HG03135 (cell line): Measurements from ENCODE around the gene PGA3.
"Not testable (repeated sequence)": the region's sequence is repeated elsewhere in the genome, so short reads cannot be mapped to it uniquely, and the experiment has no call there.

ENCODE experiments used
- ATAC-seq: cut with Tn5 transposase; IDR thresholded peaks from one replicate; pipeline ENCODE4 v1.9.1; 2021; ENCODE audit warnings: mild to moderate bottlenecking, moderate library complexity; ENCODE audit not compliant: unreplicated experiment

Gene PGA3

GRCh38 chr11:61170566-61170965, 32.7 kb upstream of the PGA3 start:
- ATAC-seq, result no peak

GRCh38 chr11:61171907-61172306, 31.4 kb upstream of the PGA3 start:
- ATAC-seq, result no peak

GRCh38 chr11:61172356-61172755, 31.0 kb upstream of the PGA3 start:
- ATAC-seq, result no peak

DNA sequence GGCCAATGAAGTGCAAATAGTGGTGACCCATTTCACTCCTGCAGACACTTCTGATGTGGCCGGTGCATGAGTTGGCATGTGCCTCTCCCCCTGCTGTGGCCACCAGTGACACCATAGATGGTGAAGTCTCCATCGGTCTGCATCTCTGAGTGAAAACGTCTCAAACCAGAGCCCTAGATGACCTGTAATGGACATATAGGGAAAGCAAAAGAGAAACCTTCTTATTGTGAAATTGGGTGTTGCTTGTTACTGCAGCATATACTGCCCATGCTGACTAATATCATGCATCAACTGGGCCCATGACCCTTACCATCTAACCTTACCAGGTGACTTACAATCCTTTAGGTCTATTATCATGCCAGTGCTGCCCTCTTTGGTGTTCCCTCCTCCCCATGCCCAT, 30.4 kb upstream of the PGA3 start:
- no peak for ATAC-seq

- no peak for ATAC-seq
Observed at GRCh38 chr11:61173456-61173855, 29.9 kb upstream of the PGA3 start.

GRCh38 chr11:61174273-61174672, 29.0 kb upstream of the PGA3 start:
- ATAC-seq, result no peak

GRCh38 chr11:61174949-61175348, 28.4 kb upstream of the PGA3 start:
- ATAC-seq, result no peak

DNA sequence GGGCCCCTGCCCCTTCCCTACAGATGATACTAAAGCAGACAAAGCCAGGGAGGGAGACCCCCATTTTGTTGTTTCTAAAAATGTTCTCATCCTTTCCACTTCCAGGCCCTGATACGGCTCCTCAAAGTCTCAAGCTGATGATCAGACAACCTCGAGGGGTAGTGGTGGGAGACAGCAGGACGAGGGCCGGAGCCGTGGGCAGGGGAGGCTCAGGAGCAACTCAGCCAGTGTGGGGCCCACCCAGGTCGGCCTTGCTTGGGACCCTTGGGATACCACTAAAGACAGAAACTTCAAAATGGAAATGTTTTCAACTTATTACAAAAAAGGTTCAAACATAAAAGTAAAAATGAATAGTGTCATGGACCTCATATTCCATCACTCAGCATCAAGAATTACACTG, 26.9 kb upstream of the PGA3 start:
- no peak for ATAC-seq

GRCh38 chr11:61180205-61180604, 23.1 kb upstream of the PGA3 start:
- ATAC-seq, result not testable (repeated sequence)

DNA sequence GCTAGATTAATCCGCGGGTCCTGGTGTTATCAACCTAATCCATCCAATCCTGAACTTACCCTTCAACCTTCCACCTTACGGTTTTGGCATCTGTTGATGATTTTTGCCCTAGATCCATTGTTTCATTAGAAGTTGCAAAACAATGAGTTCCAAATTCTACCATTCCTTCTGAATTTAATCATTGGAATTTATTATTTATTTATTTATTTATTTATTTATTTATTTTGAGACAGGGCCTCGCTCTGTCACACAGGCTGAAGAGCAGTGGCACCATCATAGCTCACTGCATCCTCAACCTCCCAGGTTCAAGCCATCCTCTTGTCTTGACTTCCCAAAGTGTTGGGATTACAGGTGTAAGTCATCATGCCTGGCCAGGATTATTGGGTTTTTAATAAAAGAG, 21.8 kb upstream of the PGA3 start:
- no peak for ATAC-seq

DNA sequence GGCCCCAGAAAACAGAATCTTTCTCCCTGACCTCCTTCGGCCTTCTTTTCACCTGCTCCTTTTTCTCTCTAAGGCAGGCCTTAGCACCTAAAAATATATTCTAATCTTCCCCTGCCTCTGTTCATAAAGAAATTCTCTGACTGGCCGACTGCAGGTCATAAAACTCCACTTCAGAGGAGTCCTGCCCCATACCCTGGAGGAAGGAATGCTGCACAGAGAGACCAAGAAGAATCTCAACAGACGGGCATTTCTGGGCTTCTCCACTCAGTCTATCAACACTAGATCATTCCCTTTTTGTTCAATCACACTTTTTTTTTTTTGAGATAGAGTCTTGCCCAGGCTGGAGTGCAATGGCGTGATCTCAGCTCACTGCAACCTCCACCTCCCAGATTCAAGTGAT, 19.7 kb upstream of the PGA3 start:
- no peak for ATAC-seq

GRCh38 chr11:61186504-61186903, 16.8 kb upstream of the PGA3 start:
- ATAC-seq, result no peak

DNA sequence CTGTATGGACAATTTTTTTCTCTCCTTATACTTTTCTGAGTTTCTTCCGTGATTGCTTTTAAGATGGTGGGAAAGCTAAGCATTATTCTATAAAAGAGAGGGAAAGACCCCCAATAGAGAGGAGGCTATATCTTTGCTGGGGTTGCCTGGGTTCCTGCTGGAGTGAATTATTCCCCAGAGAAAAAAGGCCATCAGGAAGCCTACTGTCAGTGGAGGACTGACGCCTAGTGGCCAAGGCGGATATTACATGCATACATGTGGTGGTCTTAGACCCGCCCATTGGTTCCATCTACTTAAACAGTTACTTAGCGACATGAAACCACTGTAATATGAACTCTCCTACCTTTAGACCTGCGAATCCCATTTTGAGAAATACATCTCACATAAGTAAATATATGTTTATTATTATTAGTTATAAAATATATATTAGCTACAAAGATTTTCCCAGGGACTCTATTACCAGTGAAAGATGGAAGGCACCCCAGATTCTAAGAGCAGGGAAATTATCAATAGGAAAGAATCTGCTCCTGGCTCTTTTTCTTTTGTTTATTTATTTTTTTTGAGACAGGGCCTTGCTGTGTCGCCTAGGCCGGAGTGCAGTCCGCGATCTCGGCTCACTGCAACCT, 15.7 kb upstream of the PGA3 start:
- no peak for ATAC-seq

- ATAC-seq, result no peak
Observed at GRCh38 chr11:61189933-61190332, 13.4 kb upstream of the PGA3 start.

GRCh38 chr11:61193596-61193995, 9.7 kb upstream of the PGA3 start:
- ATAC-seq, result no peak

DNA sequence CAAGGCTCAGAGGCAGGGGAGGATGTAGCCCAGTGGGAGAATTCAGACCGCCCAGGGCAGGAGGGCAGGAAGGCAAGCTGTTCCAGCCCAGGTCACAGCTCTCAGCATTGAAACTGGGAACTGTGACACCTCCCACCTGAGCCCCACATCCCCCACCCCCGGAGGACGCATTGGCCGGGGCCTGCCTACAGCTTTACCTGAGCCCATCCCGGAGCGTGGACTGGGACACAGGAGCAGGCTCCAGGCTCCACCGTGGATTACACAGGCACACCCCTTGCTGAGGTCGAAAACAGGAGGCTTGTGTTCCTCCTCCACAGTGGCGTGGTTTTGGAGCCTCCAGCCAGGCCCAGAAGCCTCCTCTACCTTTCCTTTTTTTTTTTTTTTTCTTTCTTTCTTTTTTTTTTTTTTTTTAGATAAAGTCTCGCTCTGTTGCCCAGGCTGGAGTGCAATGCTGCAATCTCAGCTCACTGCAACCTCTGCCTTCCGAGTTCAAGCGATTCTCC, 9.1 kb upstream of the PGA3 start:
- ATAC-seq, result no peak

- ATAC-seq, result no peak
Observed at GRCh38 chr11:61194981-61195695, 8.2 kb upstream of the PGA3 start.

DNA sequence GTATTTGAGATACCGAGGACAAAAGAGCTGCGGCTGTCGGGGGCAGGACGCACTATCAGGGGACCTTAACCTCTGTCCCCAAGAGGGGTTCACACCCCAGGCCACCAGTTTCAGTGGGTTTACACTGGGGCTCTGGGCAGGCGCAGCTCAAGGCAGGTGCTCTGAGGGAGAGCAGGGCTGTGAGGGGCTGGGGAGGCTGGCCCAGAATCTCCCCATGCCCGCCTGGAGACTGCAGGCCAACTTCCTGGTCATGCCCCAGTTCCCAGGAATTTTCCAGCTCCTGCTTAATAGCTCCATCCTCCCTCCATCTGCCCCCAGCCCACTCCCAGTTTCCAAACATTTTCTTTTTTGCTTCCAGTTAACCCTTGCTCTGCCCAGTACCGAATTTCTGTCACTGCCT, 7.6 kb upstream of the PGA3 start:
- ATAC-seq, result no peak

DNA sequence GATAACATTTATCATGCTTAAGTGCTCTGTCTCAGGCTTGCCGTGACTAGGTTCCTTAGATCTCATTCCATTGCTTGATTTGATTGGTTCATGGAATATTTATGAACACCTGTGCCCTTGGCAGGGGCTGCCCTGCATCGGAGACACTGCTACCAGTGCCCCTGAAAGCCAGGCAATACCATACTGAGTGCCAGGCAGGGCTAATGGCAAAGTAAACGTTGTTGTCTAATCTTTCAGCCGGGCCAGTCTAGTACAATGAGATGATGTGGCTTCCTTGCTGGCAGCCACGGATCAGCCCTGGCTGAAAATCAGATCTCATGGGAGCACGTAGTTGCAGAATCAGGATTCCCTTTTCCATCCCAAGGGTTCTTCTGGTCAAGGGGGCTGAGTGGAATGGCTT, 5.0 kb upstream of the PGA3 start:
- no peak for ATAC-seq

- ATAC-seq, result no peak
Observed at GRCh38 chr11:61198948-61199523, 4.3 kb upstream of the PGA3 start.

DNA sequence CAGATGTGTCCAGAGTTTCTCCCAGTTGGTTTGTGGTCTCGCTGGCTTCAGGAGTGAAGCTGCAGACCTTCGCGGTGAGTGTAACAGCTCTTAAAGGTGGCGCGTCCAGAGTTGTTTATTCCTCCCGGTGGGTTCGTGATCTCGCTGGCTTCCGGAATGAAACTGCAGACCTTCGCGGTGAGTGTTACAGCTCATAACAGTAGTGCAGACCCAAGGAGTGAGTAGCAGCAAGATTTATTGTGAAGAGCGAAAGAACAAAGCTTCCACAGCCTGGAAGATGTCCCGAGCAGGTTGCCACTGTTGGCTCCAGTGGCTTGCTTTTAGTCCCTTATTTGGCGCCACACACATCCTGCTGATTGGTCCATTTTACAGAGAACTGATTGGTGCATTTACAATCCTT, 1.8 kb upstream of the PGA3 start:
- no peak for ATAC-seq

DNA sequence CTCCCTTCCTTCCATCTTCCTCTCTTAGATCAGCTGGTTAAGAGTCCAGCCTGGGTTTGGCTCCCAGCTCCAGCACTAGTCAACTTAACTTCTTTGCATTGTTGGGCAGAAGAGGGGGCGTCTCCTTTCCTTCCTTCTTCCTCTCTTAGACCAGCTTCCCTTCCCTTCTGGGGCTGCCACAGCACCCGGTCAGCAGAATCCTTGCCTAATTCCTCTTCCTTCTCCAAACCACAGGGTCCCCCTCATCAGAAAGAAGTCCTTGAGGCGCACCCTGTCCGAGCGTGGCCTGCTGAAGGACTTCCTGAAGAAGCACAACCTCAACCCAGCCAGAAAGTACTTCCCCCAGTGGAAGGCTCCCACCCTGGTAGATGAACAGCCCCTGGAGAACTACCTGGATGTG, 558 bp downstream of the PGA3 start:
- not testable (repeated sequence) for ATAC-seq
